Spleen (tissue), 11 donors: ENCODE measurements around the gene DIMT1. TPM values are rescaled to one million over a fixed set of nuclear protein-coding genes. Genes with fewer than 3 reads are reported as not detected.

ENCODE experiments used
- DNase-seq: peaks from one replicate; pipeline ENCODE4 v3.0.0-alpha.2; 2020
- H3K27ac ChIP-seq, 8 donors: fragments of 200-600 bp; sonication (generic) in 7 of 8; 1 replicate in 4 of 8; 2 replicates in 4 of 8; pipeline versions ENCODE4 v1.5.0 to v1.8.0; 2016 to 2021; ENCODE audit warnings: inconsistent platforms in 4 of 8, mild to moderate bottlenecking in 4 of 8, moderate library complexity in 1 of 8
- H3K27me3 ChIP-seq, 7 donors: fragments of 200-600 bp; sonication (generic) in 6 of 7; replicated peaks in 1 of 7; 1 replicate in 4 of 7; 2 replicates in 3 of 7; pipeline versions ENCODE4 v1.5.0 to v1.8.0; 2016 to 2021; ENCODE audit warnings: inconsistent platforms in 3 of 7, mild to moderate bottlenecking in 1 of 7
- H3K36me3 ChIP-seq, 6 donors: fragments of 200-600 bp; sonication (generic) in 5 of 6; 1 replicate in 4 of 6; 2 replicates in 2 of 6; pipeline versions ENCODE4 v1.5.0 to v1.8.0; 2016 to 2021; ENCODE audit warnings: inconsistent platforms in 2 of 6
- H3K4me1 ChIP-seq, 6 donors: fragments of 200-600 bp; sonication (generic) in 5 of 6; 1 replicate in 3 of 6; 2 replicates in 3 of 6; pipeline versions ENCODE4 v1.5.0 to v1.8.0; 2016 to 2021; ENCODE audit warnings: inconsistent platforms in 3 of 6
- H3K4me3 ChIP-seq, 8 donors: fragments of 200-600 bp; sonication (generic) in 7 of 8; 1 replicate in 4 of 8; 2 replicates in 4 of 8; pipeline versions ENCODE4 v1.5.0 to v1.8.0; 2016 to 2021; ENCODE audit warnings: inconsistent platforms in 4 of 8, mild to moderate bottlenecking in 4 of 8, moderate library complexity in 2 of 8
- H3K9me3 ChIP-seq, 8 donors: fragments of 200-600 bp; sonication (generic) in 7 of 8; 1 replicate in 4 of 8; 2 replicates in 4 of 8; pipeline versions ENCODE4 v1.5.0 to v1.8.0; 2016 to 2021; ENCODE audit warnings: inconsistent platforms in 4 of 8
- CTCF ChIP-seq, 11 experiments: fragments of 200-600 bp in 7 of 11; fragments of 450-650 bp in 4 of 11; sonication (generic) in 4 of 11; IDR thresholded peaks in 8 of 11; conservative IDR thresholded peaks in 3 of 11; 1 replicate in 7 of 11; 2 replicates in 4 of 11; pipeline versions ENCODE4 v1.4.0 to v1.8.0; 2016 to 2021; ENCODE audit warnings: antibody characterized with exemption in 11 of 11, inconsistent platforms in 4 of 11, mild to moderate bottlenecking in 1 of 11
- POLR2A ChIP-seq, 3 donors: fragments of 450-650 bp; IDR thresholded peaks; one replicate each; pipeline ENCODE4 v1.5.1; 2017; ENCODE audit warnings: antibody characterized with exemption in 3 of 3, mild to moderate bottlenecking in 1 of 3
- POLR2AphosphoS5 ChIP-seq, 3 donors: sonication (generic); formaldehyde crosslinking; IDR thresholded peaks; one replicate each; pipeline ENCODE4 v1.5.1; 2017; ENCODE audit warnings: antibody characterized with exemption in 3 of 3
- WGBS, 5 donors: extraction: QIAGEN DNeasy Blood & Tissue Kit in 3 of 5; methylation state at CpG; one replicate each; pipeline versions ENCODE4 v1.1.5 to v1.1.7; 2013 to 2018; 5-methylcytosine and 5-hydroxymethylcytosine counted together
- intact Hi-C: fragments of 100-400 bp; cut with DNase I; formaldehyde crosslinking; loops from one replicate; pipeline ENCODE4 v1.15.0; 2023; ENCODE audit warnings: low total_unique reads
- polyA plus RNA-seq, 3 donors: library from polyadenylated mRNA; stranded (reverse); fragments of 200-250 nt; gene quantifications; one replicate each; pipeline ENCODE4 v1.2.1, GENCODE V29; 2013
- total RNA-seq, 7 donors: library from RNA; depleted of rRNA in 3 of 7; stranded (reverse); fragments of >200 nt in 3 of 7; fragmentation: NEBNext Ultra II Directional in 4 of 7; extraction: Animal tissue kit (Norgen Biotek cat#: 25700) in 4 of 7; gene quantifications; one replicate each; pipeline versions ENCODE4 v1.1.0 to v1.2.1, GENCODE V29; 2016 to 2021
- donor health status: healthy with polysubstance abuse.
- donor health status: DM: no; HTN: no; CAD: no; lungs with moderate emphysema.
- donor health status: DM: no; HTN: no; CAD: no.
- donor health status: Bipolar disorder and iron deficiency.
- donor health status: healthy.
- donor health status: DM: no; HTN: no; CAD: no.
- donor health status: DM: yes; HTN: yes; CAD: no.

The DIMT1 gene
- total and polyA plus RNA-seq, 10 donors = 11.0 to 30.0 (median 24.9) TPM

GRCh38 chr5:62354028-62354874 lies 49.5 kb downstream of the DIMT1 start:
- no peak for DNase-seq
- no peak overlapping the region for H3K4me3 ChIP-seq
- peaks cover 0 to 97% (median 51%) of the 10 kb centered on the region in 6 donors for H3K36me3 ChIP-seq
- no peaks in the 10 kb centered on the region for H3K27me3 ChIP-seq
- H3K4me1 ChIP-seq = no peaks in the 10 kb centered on the region
- no peak overlapping the region for H3K27ac ChIP-seq
- intact Hi-C loops = loop anchor here (5.0 kb wide), 1 partner anchor 132 kb away; no protein-coding TSS in a partner anchor
- H3K9me3 ChIP-seq = no peaks in the 10 kb centered on the region
- no peak for TF ChIP-seq POLR2A (IDR thresholded peaks at IDR 0.05)
- TF ChIP-seq CTCF (IDR thresholded peaks at IDR 0.05 in 8 of 11, conservative IDR thresholded peaks at IDR 0.05 in 3 of 11) = peak; percentile 34 to 73 (median 66)

GRCh38 chr5:62348723-62349481 lies 54.8 kb downstream of the DIMT1 start:
- Histone ChIP-seq H3K4me1 (peaks cover 0 to 6% (median 0%) of the 10 kb centered on the region in 6 donors), H3K9me3 (no peaks in the 10 kb centered on the region), H3K4me3 (no peak overlapping the region), H3K27ac (no peak overlapping the region), H3K27me3 (no peaks in the 10 kb centered on the region), H3K36me3 (peaks cover 0 to 68% (median 41%) of the 10 kb centered on the region in 6 donors)
- DNase-seq = no peak
- TF ChIP-seq POLR2A (IDR thresholded peaks at IDR 0.05) = no peak
- no peak for TF ChIP-seq CTCF (IDR thresholded peaks at IDR 0.05 in 8 of 11, conservative IDR thresholded peaks at IDR 0.05 in 3 of 11)
- no peak for TF ChIP-seq POLR2AphosphoS5 (IDR thresholded peaks at IDR 0.05)
- 87 to 100% (median 94%) methylated on average over 1 of the region's 1 CpG for WGBS, 5 donors
- intact Hi-C loops = no loop called here

GRCh38 chr5:62347928-62348327 lies 55.8 kb downstream of the DIMT1 start:
- H3K36me3 ChIP-seq = peaks cover 0 to 58% (median 36%) of the 10 kb centered on the region in 6 donors
- no peaks in the 10 kb centered on the region for H3K9me3 ChIP-seq
- no peak overlapping the region for H3K4me3 ChIP-seq
- H3K4me1 ChIP-seq = peaks cover 0 to 16% (median 0%) of the 10 kb centered on the region in 6 donors
- intact Hi-C loops = no loop called here
- WGBS, 5 donors = 92 to 100% (median 96%) methylated on average over 1 of the region's 1 CpG
- TF ChIP-seq CTCF (IDR thresholded peaks at IDR 0.05 in 8 of 11, conservative IDR thresholded peaks at IDR 0.05 in 3 of 11) = no peak
- no peak for TF ChIP-seq POLR2A (IDR thresholded peaks at IDR 0.05)
- TF ChIP-seq POLR2AphosphoS5 (IDR thresholded peaks at IDR 0.05) = no peak
- no peak for DNase-seq
- H3K27ac ChIP-seq = no peak overlapping the region
- H3K27me3 ChIP-seq = no peaks in the 10 kb centered on the region

GRCh38 chr5:62346748-62347147 lies 57.0 kb downstream of the DIMT1 start:
- Histone ChIP-seq H3K36me3 (peaks cover 0 to 46% (median 30%) of the 10 kb centered on the region in 6 donors), H3K27me3 (no peaks in the 10 kb centered on the region), H3K4me3 (no peak overlapping the region), H3K9me3 (no peaks in the 10 kb centered on the region), H3K4me1 (peaks cover 0 to 28% (median 7%) of the 10 kb centered on the region in 6 donors), H3K27ac (no peak overlapping the region)
- DNase-seq = no peak
- TF ChIP-seq CTCF (IDR thresholded peaks at IDR 0.05 in 8 of 11, conservative IDR thresholded peaks at IDR 0.05 in 3 of 11) (no peak), POLR2AphosphoS5 (IDR thresholded peaks at IDR 0.05) (no peak), POLR2A (IDR thresholded peaks at IDR 0.05) (no peak)
- intact Hi-C loops = no loop called here
- 94 to 96% (median 94%) methylated on average over 2 of the region's 2 CpGs for WGBS, 5 donors
